ENCODE data around the gene ZNF365. TPM values are rescaled to one million over a fixed set of nuclear protein-coding genes. Genes with fewer than 3 reads are reported as not detected.
A peak's percentile ranks its signal among the peaks of the same experiment; 100 is the strongest.
"Not testable (repeated sequence)": the region's sequence is repeated elsewhere in the genome, so short reads cannot be mapped to it uniquely, and the experiment has no call there.

ZNF365 gene
- total and polyA plus RNA-seq, 4 experiments from 2014 or later: 3.5 to 4.9 (median 4.5) TPM

DNA sequence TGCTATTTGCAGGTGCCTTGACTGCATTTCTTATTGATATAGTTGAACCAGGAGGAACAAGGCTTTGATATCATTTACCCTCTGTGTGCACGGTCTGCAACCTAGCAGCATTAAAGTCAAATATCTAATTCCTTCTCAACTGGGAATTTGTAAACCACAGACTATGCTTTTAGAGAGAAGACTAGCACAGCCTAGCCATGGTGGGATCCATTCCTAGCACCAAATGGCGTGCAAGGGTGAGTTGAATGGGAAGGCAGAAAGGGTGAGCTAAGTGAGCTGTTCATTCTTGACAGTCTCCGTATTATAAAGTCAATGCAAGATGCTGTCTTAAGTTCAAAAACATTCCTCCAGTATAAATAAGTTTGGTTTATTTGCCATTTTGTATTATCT lies 2.9 kb downstream of the ZNF365 start:
- Mint-ChIP-seq H3K4me3 (peak overlapping the region in 4 of 8 donors; percentile 6 to 90 (median 49)), H3K4me1 (peaks cover 28 to 71% (median 44%) of the 10 kb centered on the region in 4 donors), H3K27ac (peak overlapping the region in 3 of 7 donors; percentile 42 to 75 (median 57)), H3K9me3 (no peaks in the 10 kb centered on the region), H3K36me3 (no peaks in the 10 kb centered on the region), H3K27me3 (peaks cover 0 to 2% of the 10 kb centered on the region in 2 donors)
- Histone ChIP-seq H3K9me3 (ENCODE audit: control insufficient read depth in 1 of 2, low read length in 2 of 2) (no peaks in the 10 kb centered on the region), H3K27me3 (ENCODE audit: insufficient read depth, low read length) (no peaks in the 10 kb centered on the region), H3K36me3 (ENCODE audit: insufficient read depth, low read length) (no peaks in the 10 kb centered on the region), H3K4me3 (ENCODE audit: low read length in 2 of 2) (no peak overlapping the region), H3K4me1 (ENCODE audit: insufficient read depth, low read length) (peaks cover 40% of the 10 kb centered on the region), H3K27ac (ENCODE audit: low read depth, low read length) (no peak overlapping the region)
- intact Hi-C loops (cut with micrococcal nuclease): no loop called here
- no peak for DNase-seq
- POLR2A ChIA-PET (ENCODE audit: partially characterized antibody): no interaction called here
- CTCF ChIA-PET (ENCODE audit: partially characterized antibody): interaction anchor here (1.1 kb wide), 1 partner anchor 60 kb away, joined by 3 read pairs; no protein-coding TSS in a partner anchor

DNA sequence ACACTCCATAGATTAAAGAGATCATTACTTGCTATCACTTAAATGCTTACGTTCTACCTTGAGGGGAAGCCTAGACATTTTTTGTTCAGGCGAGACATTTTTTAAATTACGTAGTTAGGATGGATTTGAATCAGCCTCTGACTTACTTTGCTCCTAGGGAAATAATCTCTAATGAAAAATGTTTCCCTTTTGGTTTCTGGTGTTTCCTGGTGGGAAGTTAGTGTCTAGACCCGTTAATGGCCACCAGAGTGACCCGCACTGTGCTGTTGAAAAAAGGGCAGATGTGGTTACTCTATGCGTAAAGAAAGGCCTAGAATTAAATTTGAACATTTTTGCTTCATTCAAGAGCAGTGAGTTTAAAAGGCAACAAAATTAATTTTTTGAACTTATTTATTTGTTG lies 3.8 kb downstream of the ZNF365 start:
- intact Hi-C loops (cut with micrococcal nuclease): no loop called here
- no peak overlapping the region for H3K4me3 ChIP-seq (ENCODE audit: low read length in 2 of 2)
- H3K4me3 Mint-ChIP-seq: peak overlapping the region in 2 of 8 donors; percentile 19 to 55

DNA sequence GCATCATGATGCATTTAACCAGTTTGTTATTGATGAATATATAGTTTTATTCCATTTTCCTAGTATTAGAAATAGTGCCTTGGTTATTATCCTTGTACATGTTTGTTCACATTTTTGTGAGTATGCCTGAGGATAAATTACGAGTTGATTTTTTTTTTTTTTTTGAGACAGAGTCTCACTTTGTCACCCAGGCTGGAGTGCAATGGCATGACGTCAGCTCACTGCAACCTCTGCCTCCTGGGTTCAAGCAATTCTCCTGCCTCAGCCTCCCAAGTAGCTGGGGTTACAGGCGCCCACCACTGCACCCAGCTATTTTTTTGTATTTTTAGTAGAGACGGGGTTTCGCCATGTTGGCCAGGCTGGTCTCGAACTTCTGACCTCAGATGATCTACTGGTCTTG lies 4.7 kb downstream of the ZNF365 start:
- H3K4me1 Mint-ChIP-seq: peaks cover 35 to 80% (median 50%) of the 10 kb centered on the region in 4 donors
- H3K27me3 Mint-ChIP-seq; H3K36me3 ChIP-seq (ENCODE audit: insufficient read depth, low read length); H3K9me3 ChIP-seq (ENCODE audit: control insufficient read depth in 1 of 2, low read length in 2 of 2); H3K4me3 Mint-ChIP-seq; H3K27me3 ChIP-seq (ENCODE audit: insufficient read depth, low read length); H3K27ac ChIP-seq (ENCODE audit: low read depth, low read length); H3K4me3 ChIP-seq (ENCODE audit: low read length in 2 of 2); H3K27ac Mint-ChIP-seq; H3K9me3 Mint-ChIP-seq; POLR2A ChIA-PET (ENCODE audit: partially characterized antibody); H3K36me3 Mint-ChIP-seq; intact Hi-C loops (cut with micrococcal nuclease); CTCF ChIA-PET (ENCODE audit: partially characterized antibody); DNase-seq: not testable (repeated sequence)
- peaks cover 42% of the 10 kb centered on the region for H3K4me1 ChIP-seq (ENCODE audit: insufficient read depth, low read length)

More for the DNA sequence above, 3.8 kb downstream of the ZNF365 start:
- H3K36me3 ChIP-seq (ENCODE audit: insufficient read depth, low read length): no peaks in the 10 kb centered on the region
- peaks cover 0 to 2% of the 10 kb centered on the region in 2 donors for H3K27me3 Mint-ChIP-seq
- H3K4me1 ChIP-seq (ENCODE audit: insufficient read depth, low read length): peaks cover 42% of the 10 kb centered on the region
- H3K9me3 ChIP-seq (ENCODE audit: control insufficient read depth in 1 of 2, low read length in 2 of 2): no peaks in the 10 kb centered on the region
- DNase-seq: no peak
- H3K9me3 Mint-ChIP-seq: peaks cover 0 to under 1% (median 0%) of the 10 kb centered on the region in 8 donors
- POLR2A ChIA-PET (ENCODE audit: partially characterized antibody): no interaction called here
- peaks cover 0 to under 1% of the 10 kb centered on the region in 2 donors for H3K36me3 Mint-ChIP-seq
- CTCF ChIA-PET (ENCODE audit: partially characterized antibody): no interaction called here
- no peaks in the 10 kb centered on the region for H3K27me3 ChIP-seq (ENCODE audit: insufficient read depth, low read length)
- no peak overlapping the region for H3K27ac ChIP-seq (ENCODE audit: low read depth, low read length)
- H3K4me1 Mint-ChIP-seq: peaks cover 32 to 80% (median 47%) of the 10 kb centered on the region in 4 donors
- H3K27ac Mint-ChIP-seq: peak overlapping the region in 1 of 7 donors; percentile 10

DNA sequence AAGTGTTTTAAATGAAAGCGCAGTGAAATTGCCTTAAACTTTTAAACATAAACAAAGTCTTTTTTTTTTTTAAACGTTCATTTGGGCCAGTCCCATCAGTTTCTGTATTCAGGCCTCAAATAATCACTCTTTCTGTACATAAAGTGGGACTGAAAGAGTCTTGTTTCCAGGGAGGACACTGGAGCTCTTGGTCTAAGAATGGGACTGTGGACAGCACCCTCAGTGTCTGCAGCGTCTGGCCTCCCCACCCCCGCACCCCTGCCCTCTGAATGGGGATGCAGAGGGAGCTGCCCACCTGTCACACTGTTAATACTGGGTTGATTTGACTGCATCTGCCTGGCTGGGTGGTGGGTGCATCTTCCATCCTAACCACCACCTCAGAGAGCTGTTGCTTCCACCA lies 5.2 kb downstream of the ZNF365 start:
- peaks cover 38 to 84% (median 53%) of the 10 kb centered on the region in 4 donors for H3K4me1 Mint-ChIP-seq
- H3K9me3 ChIP-seq (ENCODE audit: control insufficient read depth in 1 of 2, low read length in 2 of 2): no peaks in the 10 kb centered on the region
- H3K36me3 ChIP-seq (ENCODE audit: insufficient read depth, low read length): no peaks in the 10 kb centered on the region
- ChIA-PET CTCF (ENCODE audit: partially characterized antibody) (interaction anchor here (1.3 to 1.7 kb wide), 2 partner anchors 11 to 114 kb away, joined by 3 read pairs; no protein-coding TSS in a partner anchor), POLR2A (ENCODE audit: partially characterized antibody) (no interaction called here)
- DNase-seq: no peak
- peaks cover 0 to 4% of the 10 kb centered on the region in 2 donors for H3K36me3 Mint-ChIP-seq
- peak overlapping the region in 1 of 7 donors; percentile 32 for H3K27ac Mint-ChIP-seq
- H3K4me3 Mint-ChIP-seq: peak overlapping the region in 4 of 8 donors; percentile 5 to 18 (median 14)
- H3K4me3 ChIP-seq (ENCODE audit: low read length in 2 of 2): no peak overlapping the region
- peaks cover 0 to 4% (median 0%) of the 10 kb centered on the region in 8 donors for H3K9me3 Mint-ChIP-seq
- intact Hi-C loops (cut with micrococcal nuclease): no loop called here
- no peaks in the 10 kb centered on the region for H3K27me3 ChIP-seq (ENCODE audit: insufficient read depth, low read length)
- peaks cover 45% of the 10 kb centered on the region for H3K4me1 ChIP-seq (ENCODE audit: insufficient read depth, low read length)
- H3K27me3 Mint-ChIP-seq: no peaks in the 10 kb centered on the region
- no peak overlapping the region for H3K27ac ChIP-seq (ENCODE audit: low read depth, low read length)

DNA sequence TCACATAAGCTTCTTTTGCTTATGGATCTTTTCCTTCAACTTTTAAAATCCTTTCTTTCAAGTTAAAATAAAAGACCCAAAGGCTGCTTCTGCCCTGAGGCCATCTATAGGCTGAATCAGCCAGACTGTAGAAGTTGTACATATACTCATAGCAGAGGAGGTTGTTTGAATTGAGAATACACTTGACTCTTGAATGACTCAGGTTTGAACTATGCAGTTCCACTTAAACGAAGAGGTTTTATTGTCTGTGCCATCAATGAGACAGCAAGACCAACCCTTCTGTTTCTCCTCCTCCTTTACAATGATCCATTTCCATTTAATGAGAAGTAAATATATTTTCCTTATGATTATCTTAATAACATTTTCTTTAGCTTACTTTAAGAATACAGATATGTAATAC lies 5.8 kb downstream of the ZNF365 start:
- Mint-ChIP-seq H3K9me3 (peaks cover 0 to 4% (median 0%) of the 10 kb centered on the region in 8 donors), H3K27me3 (no peaks in the 10 kb centered on the region), H3K4me1 (peaks cover 40 to 85% (median 54%) of the 10 kb centered on the region in 4 donors), H3K27ac (peak overlapping the region in 4 of 7 donors; percentile 16 to 74 (median 32)), H3K4me3 (peak overlapping the region in 1 of 8 donors; percentile 13), H3K36me3 (peaks cover 0 to 4% of the 10 kb centered on the region in 2 donors)
- Histone ChIP-seq H3K4me1 (ENCODE audit: insufficient read depth, low read length) (peaks cover 45% of the 10 kb centered on the region), H3K27me3 (ENCODE audit: insufficient read depth, low read length) (no peaks in the 10 kb centered on the region), H3K27ac (ENCODE audit: low read depth, low read length) (no peak overlapping the region), H3K4me3 (ENCODE audit: low read length in 2 of 2) (no peak overlapping the region), H3K9me3 (ENCODE audit: control insufficient read depth in 1 of 2, low read length in 2 of 2) (no peaks in the 10 kb centered on the region), H3K36me3 (ENCODE audit: insufficient read depth, low read length) (no peaks in the 10 kb centered on the region)
- intact Hi-C loops (cut with micrococcal nuclease): loop anchor here (5.0 to 10.0 kb wide), 4 partner anchors 113 to 887 kb away; partner anchors contain the start of genes ARID5B and RTKN2
- CTCF ChIA-PET (ENCODE audit: partially characterized antibody): interaction anchor here (1.3 to 1.7 kb wide), 2 partner anchors 11 to 115 kb away, joined by 3 read pairs; no protein-coding TSS in a partner anchor
- POLR2A ChIA-PET (ENCODE audit: partially characterized antibody): no interaction called here
- DNase-seq: no peak

DNA sequence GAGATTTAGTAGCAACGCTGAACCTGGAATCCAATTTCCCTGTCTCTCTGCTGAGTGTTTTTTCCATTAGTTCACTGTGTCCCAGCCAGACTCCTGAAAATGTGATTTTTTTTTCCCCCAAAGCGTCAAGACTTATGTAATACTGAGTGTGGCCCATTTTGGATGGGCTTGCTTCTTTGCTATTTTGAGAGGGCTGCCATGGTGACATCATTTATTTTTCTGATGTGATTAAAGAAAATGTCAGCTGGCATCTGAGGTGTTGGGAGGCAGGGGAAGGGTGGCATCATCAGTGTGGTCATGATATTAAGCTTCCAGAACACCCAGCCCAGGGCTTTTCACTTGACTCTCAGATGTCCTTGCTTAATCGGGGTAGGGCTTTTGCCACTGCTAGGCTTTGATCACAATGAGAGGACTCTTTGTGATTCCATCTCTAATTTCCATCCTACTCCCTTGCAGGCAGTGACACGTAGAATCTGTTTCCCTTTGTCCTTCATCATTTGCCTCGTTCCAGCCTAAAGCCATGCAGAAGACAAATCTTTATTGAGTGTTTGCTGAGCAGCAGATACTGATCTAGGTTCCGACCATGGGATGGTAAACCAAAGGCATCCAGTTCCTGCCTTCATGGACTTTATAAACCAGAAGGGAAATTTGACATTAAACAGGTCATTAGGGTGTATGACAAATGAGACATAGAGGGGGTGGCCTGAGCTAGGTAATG lies 7.4 kb downstream of the ZNF365 start:
- Histone ChIP-seq H3K36me3 (ENCODE audit: insufficient read depth, low read length) (no peaks in the 10 kb centered on the region), H3K4me1 (ENCODE audit: insufficient read depth, low read length) (peaks cover 46% of the 10 kb centered on the region), H3K27me3 (ENCODE audit: insufficient read depth, low read length) (no peaks in the 10 kb centered on the region), H3K9me3 (ENCODE audit: control insufficient read depth in 1 of 2, low read length in 2 of 2) (no peaks in the 10 kb centered on the region), H3K4me3 (ENCODE audit: low read length in 2 of 2) (no peak overlapping the region), H3K27ac (ENCODE audit: low read depth, low read length) (no peak overlapping the region)
- H3K9me3 Mint-ChIP-seq: peaks cover 0 to 4% (median 0%) of the 10 kb centered on the region in 8 donors
- ChIA-PET POLR2A (ENCODE audit: partially characterized antibody) (interaction anchor here (1.0 kb wide), 1 partner anchor 9 kb away, joined by 3 read pairs; no protein-coding TSS in a partner anchor), CTCF (ENCODE audit: partially characterized antibody) (no interaction called here)
- no peak for DNase-seq
- H3K27me3 Mint-ChIP-seq: no peaks in the 10 kb centered on the region
- peaks cover 37 to 86% (median 55%) of the 10 kb centered on the region in 4 donors for H3K4me1 Mint-ChIP-seq
- peak overlapping the region in 3 of 8 donors; percentile 7 to 13 (median 10) for H3K4me3 Mint-ChIP-seq
- H3K36me3 Mint-ChIP-seq: peaks cover 0 to 4% of the 10 kb centered on the region in 2 donors
- H3K27ac Mint-ChIP-seq: peak overlapping the region in 5 of 7 donors; percentile 16 to 83 (median 44)
- intact Hi-C loops (cut with micrococcal nuclease): loop anchor here (5.0 to 10.0 kb wide), 4 partner anchors 114 to 886 kb away; partner anchors contain the start of genes ARID5B and RTKN2

DNA sequence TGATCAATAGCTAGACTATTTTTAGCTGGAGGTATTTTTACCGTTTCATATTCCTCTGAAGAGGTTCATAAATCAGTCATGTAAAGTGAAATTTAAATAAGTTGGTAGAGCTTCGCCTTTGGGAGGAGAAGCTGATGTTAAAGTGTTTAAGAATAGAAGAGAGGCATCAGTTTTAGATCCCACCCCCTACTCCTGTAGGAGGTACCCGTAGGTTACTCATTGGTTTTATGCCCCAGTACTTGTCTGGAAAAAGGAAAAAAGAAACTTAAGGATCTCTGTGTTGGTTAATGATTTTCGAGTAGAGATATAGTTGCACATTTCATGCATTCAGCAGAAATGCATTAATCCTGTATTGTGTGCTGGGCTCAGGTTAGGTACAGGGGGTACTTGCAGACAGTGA lies 8.7 kb downstream of the ZNF365 start:
- peaks cover 0 to 4% of the 10 kb centered on the region in 2 donors for H3K36me3 Mint-ChIP-seq
- no peak overlapping the region for H3K27ac ChIP-seq (ENCODE audit: low read depth, low read length)

More for the DNA sequence above, 8.7 kb downstream of the ZNF365 start:
- Mint-ChIP-seq H3K9me3 (peaks cover 0 to 4% (median 0%) of the 10 kb centered on the region in 8 donors), H3K27me3 (no peaks in the 10 kb centered on the region), H3K4me1 (peaks cover 41 to 84% (median 59%) of the 10 kb centered on the region in 4 donors), H3K4me3 (peak overlapping the region in 7 of 8 donors; percentile 9 to 62 (median 16)), H3K27ac (peak overlapping the region in 5 of 7 donors; percentile 31 to 70 (median 43))
- DNase-seq: no peak
- ChIA-PET POLR2A (ENCODE audit: partially characterized antibody) (no interaction called here), CTCF (ENCODE audit: partially characterized antibody) (no interaction called here)
- H3K4me1 ChIP-seq (ENCODE audit: insufficient read depth, low read length): peaks cover 48% of the 10 kb centered on the region
- intact Hi-C loops (cut with micrococcal nuclease): loop anchor here (5.0 to 10.0 kb wide), 4 partner anchors 116 to 884 kb away; partner anchors contain the start of genes ARID5B and RTKN2
- no peaks in the 10 kb centered on the region for H3K36me3 ChIP-seq (ENCODE audit: insufficient read depth, low read length)
- H3K9me3 ChIP-seq (ENCODE audit: control insufficient read depth in 1 of 2, low read length in 2 of 2): no peaks in the 10 kb centered on the region
- H3K27me3 ChIP-seq (ENCODE audit: insufficient read depth, low read length): no peaks in the 10 kb centered on the region
- H3K4me3 ChIP-seq (ENCODE audit: low read length in 2 of 2): no peak overlapping the region

All from CD4-positive, alpha-beta memory T cell (primary cell).